Activated T-helper 1 cell treated with Interleukin-2 at 50 U/mL for 16 hours (primary cell): Measurements from ENCODE around the gene NOTUM.
"Not testable (repeated sequence)": the region's sequence is repeated elsewhere in the genome, so short reads cannot be mapped to it uniquely, and the experiment has no call there.

Source experiments
- DNase-seq: peaks from one replicate; pipeline ENCODE4 v3.0.0-alpha.2; 2020; ENCODE audit warnings: low read depth

Gene NOTUM

DNA sequence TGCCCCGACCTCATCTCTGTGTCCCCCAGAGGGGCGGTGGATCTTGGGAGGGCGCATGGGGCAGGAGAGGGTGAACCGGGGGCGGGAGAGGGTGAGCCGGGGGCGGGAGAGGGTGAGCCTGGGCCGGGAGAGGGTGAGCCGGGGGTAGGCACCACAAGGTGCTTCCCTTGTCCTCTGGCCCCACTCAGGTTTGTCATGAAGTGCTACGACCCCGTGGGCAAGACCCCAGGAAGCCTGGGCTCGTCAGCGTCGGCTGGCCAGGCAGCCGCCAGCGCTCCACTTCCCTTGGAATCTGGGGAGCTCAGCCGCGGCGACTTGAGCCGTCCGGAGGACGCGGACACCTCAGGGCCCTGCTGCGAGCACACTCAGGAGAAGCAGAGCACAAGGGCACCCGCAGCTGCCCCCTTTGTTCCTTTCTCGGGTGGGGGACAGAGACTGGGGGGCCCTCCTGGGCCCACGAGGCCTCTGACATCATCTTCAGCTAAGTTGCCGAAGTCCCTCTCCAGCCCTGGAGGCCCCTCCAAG is 35.3 kb upstream of the NOTUM start:
- DNase-seq, result no peak

DNA sequence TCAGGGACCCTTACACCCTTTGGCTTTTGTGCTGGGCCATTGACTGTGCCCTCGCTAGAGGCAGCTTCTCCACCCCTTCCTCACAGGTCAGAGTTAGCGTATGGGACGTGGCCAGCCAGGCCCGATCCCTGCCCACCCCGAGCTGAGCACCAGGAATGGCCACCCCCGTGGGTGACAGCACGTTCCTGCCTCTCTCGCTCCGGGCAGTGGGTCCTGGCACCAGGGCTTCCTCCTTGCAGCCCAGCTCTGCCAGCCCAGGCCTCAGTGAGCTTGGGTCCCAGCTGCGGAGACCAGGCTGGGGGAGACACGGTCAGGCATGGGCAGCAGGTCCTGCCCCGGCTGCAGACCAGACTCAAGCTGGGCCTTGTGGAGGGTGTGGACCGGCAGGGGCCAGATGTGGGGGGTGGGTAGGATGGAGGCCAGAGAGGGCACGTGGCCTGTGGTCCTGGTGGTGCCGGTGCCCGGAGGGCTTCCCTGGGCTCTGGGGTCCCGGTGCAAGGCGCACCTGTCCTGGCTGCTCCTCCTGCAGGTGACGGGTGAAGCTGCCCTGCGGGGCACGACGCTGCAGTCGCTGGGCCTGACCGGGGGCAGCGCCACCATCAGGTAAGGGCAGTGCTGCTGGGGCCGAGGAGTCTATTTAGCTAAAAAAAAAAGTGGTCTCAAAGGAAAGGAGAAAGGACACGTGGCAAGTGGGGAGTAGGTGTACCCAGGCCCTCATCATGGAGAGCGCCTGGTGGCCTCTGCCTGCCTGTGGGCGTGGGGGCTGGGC is 34.7 kb upstream of the NOTUM start:
- no peak for DNase-seq

DNA sequence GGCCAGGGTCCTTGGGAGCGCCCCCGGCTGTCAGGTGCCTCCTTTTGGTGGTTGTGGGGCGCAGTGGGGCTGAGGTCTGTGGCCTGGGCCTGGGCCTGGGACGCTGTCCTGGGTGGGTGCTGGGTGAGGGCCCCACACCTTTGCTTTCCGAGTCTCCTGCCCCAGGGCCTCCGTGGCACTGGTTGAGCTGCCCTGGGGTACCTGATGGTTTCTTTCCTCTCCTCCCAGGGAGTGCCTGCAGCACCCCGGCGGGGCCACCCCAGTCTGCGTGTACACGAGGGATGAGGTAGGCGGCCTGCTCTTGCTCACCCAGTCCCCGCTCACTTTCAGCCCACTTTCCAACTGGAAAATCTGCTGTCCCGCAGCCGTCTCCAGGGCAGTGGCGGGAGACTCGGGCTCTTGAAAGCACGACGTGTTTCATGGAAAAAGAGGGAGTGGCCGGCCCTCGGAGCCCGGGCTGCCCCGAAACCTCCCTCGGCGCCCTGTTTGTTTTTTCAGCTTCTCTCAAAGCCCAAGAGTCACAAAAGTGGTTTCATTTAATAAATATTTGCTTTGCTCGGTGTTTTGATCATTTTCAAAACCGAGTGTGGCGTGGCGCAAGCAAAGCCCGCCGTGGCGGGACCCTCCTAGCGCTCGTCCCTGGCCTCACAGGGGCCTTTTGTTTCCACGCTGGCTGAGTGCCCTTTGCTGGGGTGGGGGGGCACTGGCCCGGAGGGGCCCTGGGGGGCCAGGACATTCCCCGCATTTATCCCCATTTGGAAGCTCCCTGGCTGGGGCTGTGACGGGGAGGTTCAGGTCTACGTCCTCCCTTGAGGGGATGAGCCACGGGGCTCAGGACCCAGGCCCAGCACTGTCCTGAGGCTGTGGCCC is 33.8 kb upstream of the NOTUM start:
- no peak for DNase-seq

DNA sequence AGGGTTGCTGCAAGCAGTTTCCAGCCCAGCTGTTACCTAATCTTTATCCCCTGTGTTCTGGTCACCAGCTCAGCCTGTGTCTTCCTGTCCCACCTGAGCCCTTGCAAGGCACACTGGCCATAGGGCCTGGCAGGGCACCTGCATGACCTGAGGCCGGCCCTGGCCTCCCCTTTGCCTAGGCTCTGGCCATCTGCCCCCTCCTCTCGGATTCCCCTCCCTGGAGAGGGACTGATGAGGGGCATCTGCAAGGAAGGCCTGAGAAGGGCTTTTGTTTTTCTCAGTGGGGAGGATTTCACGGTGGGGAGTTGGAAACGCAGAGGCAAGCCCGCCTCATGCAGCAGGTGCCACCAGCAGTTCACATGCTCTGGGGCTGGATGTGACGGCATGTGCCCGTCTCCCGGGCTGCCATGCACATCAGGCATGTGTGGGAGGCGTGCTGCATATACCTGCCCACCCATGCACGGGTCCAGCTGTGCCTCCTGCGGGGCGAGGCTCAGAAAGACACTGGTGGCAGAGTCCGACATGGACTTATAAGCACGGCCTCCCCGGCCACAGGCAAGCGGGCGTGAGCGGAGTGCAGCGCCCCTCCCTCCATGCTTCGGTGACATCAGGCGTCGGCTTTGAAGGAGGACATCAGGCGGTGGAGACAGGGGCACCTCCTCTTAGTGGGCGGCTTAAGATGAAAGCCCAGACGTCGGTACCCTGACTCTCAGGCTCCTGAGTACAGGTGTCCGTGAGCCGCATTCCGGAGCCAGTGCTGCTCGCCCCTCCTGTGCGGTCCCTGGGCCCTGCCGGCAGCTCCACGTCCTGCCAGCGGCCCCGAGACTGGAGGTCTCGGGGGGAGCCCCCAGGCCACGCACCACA is 33.0 kb upstream of the NOTUM start:
- no peak for DNase-seq

DNA sequence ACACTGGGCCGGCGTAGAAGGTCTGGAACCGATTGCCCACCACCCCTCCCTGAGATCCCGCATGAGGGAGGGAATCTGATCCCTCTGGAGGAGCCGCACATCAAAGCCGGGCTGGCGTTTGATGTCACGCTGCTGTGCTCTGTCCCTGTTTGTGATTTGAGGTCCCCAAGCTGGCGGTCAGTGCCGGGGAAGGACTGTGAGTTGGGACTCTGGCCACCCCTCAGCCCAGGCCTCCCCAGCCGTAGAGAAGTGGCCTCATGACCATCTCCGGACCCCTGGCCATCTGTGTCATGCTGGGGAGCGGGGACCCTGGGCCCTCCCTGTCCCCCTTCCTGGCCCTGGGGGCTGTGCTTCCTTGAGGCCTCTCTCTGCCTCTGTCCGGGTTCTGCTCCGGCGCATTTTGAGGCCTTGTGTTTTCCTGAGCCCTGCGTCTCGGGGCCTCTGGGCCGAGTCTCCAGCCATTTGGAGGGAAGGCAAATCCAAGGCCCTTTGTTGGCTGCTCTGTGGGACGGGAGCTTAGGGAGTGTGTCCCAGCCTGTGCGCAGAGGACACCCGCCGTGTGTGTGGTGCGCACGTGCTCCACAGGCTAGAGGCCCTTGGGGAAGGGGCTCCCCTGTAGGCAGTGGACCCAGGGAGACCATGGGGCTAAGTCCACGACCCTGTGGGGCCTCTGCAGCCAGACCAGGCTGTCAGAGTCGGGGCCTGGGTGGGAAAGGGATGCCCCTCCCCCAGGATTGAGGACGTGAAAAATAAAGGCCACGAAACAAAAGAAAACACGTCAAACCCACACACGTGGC is 31.5 kb upstream of the NOTUM start:
- no peak for DNase-seq

DNA sequence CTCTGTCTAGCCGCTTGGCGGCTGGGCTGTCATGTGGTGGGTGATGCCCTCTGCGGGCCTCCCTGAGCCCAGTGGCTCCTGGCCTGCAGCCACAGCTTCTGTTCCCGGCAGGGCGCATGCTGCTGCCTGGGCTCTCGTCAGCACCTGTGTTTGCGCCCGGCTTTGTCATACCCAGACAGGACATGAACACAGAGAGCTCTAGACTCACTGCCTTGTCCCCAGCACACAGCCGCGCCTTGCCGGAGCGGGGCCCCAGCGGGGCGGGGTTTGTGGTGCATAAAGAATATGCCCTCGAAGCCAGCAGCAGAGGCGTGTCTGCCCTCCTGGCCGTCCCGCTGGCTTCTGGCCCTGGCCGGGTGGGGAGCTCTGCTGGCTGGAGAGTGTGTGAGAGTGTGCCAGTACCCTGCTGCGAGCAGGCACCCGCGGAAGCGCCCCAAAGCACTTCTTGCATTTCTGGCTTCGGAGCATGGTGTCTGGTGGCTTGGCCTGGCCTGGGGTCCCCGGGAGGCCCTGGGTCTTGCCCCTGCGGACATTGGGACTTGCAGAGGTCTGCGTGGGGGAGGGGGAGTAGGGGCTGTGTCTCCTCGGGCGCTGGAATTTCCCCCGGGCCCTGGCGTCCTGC is 30.8 kb upstream of the NOTUM start:
- DNase-seq, result no peak

DNA sequence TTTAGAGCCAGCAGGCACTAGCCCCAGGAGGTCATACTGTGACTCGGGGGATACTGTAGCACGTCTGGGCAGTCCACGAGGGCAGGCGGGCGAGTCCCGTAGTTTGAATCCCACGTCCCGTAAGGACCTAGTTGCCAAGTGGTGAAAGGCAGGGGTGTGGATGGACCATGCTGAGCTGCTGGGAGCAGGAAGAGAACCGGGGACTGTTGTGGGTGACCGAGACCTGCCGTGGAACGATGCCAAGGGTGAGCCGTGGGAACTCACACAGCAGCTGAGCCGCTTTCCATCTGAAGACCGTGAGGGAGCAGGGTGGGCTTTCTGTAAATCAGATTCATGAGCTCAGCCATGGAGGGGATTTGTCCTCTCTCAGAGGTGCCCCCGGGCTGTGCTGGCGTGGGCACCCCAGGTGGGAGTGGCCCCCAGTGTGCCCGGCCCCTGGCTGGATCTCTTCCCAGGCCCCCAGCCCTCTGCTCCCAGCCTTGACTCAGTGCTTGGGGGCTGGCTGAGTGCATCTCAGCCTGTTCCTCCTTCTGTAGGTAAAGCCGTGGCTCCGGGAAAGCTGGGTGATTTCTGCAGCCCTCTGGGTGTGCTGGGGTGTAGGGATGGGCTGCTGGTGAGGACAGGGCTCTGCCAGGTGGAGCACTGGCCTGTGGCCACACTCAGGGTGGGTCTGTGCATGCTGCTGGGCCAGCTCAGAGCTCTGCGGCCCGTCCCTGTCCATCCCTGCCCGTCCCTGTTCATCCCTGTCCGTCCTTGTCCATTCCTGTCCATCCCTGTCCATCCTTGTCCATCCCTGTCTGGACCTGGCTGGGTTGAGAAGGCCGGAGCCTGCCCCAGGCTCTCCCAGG is 30.1 kb upstream of the NOTUM start:
- no peak for DNase-seq

DNA sequence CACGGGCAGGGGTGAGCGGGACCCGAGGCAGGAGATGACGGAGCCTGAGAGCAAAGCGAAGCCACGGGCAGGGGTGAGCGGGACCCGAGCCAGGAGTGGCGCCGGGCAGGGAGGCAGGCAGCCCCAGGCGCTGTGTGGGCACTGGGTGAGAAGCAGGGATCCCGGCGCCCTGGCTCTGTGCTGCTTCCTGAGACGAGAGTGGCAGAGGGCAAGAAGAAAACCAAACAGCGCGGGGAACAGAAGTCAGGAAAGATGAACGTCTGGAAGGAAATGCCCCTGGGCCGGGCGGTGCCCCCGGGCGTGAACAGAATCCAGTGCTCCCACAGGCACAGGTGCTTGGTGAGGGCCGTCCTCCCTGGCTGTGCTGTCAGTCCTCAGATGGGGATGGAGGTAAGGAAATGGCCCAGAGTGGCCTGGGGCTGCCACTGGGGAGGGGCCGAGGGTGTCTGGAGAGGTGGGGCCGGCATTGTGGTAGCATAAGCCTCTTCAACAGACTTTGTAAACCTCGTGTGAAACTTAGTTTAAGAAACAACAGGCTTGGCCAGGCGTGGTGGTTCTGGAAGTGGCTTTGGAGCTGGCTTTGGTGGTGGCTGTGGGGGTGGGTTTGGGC is 26.3 kb upstream of the NOTUM start:
- DNase-seq, result no peak

DNA sequence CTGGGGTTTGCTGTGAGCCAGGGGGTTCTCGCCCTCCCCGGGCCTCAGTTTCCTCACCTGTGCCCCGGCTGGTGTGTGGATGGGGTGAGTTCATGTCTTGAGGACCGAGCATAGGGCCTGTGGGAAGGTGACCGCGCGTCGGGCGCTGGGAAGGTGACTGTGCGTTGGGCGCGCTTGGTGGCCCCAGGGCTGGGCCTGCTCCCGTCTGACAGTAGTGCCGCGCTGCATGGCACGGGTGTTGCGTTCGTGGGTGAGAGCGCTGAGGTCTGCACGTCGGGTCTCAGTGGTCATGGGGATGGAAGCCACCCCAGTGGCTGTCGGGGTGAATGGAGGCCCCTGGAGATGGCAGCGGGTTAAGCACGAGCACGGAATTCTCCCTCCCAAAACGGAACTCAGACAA is 25.6 kb upstream of the NOTUM start:
- DNase-seq, result no peak

DNA sequence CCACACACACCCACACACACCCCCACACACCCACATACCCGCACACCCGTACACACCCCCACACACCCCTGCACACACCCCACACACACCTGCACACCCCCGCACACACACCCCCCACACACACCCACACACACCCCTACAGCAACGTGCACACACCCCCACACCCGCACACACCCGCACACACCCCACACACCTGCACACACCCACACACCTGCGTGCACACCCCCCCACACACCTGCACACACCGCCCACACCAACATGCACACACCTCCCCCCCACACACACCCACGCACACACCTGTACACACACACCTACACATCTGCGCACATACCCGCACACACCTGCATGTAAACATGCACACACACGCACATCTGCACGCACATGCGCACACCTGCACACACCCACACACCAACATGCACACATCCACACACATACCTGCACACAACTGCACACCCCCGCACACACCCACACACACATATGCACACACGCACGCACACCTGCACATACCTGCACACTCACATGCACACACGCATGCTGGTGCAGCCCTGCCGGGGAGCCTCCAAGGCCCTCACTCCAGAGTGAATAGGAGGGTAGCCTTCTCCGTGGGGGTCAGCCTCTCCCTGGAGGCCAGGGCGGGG is 23.9 kb upstream of the NOTUM start:
- no peak for DNase-seq

DNA sequence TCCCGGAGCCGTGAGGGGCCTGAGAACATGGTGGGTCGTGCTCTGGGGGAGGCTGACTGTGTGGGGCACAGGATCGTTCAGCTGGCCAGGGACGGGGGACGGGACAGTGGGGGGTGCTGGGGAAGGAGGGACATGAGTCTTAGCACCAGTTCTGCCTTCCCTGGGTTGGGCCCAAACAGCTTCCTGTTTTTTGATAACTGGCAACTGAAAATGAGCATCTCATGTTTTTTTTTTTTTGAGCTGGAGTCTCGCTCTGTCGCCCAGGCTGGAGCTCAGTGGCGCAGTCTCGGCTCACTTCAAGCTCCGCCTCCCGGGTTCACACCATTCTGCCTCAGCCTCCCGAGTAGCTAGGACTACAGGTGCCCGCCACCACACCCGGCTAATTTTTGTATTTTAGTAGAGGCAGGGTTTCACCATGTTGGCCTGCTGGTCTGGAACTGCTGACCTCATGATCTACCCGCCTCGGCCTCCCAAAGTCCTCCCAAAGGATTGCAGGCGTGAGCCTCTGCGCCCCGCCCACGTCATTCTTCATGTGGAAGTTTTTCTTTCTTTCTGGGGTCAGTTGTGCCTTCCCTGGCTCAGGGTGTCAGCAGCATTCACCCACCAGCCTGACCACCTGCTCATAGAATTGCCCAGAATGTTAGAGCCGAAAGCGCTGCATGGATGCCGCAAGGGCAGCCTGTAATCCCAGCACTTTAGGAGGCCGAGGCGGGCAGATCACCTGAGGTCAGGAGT is 22.8 kb upstream of the NOTUM start:
- no peak for DNase-seq

DNA sequence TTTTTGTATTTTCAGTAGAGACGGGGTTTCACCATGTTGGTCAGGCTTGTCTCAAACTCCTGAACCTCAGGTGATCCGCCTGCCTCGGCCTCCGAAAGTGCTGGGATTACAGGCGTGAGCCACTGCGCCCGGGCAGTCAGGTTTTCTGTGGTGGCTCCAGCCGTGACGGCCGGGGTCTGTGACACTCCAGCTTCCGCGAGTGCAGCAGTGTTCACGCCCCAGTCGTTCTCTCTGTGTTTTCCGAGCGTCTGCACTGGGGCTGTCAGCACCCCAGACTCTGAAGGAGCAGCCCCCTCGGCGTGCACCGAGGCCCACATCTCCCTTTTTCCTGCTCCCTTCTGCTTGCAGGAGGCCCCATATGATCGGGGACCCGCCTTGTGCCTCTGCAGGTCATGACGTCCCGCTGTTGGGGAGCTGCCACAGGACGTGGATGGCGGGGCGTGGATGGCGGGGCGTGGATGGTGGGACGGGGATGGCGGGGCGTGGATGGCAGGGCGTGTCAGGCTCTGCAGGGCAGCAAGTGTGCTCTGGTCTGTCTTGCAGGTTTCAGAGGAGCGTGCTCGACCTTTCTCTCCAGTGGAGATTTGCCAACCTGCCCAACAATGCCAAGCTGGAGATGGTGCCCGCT is 22.1 kb upstream of the NOTUM start:
- DNase-seq, result no peak

DNA sequence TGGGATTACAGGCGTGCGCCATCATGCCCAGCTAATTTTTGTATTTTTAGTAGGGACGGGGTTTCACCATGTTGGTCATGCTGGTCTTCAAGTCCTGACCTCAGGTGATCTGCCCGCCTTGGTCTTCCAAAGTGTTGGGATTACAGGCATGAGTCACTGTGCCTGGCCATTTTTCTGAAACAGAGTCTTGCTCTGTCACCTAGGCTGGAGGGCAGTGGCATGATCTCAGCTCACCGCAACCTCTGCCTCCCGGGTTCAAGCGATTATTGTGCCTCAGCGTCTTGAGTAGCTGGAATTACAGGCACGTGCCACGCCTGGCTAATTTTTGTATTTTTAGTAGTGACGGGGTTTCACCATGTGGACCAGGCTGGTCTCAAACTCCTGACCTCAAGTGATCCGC is 20.5 kb upstream of the NOTUM start:
- DNase-seq, result not testable (repeated sequence)

DNA sequence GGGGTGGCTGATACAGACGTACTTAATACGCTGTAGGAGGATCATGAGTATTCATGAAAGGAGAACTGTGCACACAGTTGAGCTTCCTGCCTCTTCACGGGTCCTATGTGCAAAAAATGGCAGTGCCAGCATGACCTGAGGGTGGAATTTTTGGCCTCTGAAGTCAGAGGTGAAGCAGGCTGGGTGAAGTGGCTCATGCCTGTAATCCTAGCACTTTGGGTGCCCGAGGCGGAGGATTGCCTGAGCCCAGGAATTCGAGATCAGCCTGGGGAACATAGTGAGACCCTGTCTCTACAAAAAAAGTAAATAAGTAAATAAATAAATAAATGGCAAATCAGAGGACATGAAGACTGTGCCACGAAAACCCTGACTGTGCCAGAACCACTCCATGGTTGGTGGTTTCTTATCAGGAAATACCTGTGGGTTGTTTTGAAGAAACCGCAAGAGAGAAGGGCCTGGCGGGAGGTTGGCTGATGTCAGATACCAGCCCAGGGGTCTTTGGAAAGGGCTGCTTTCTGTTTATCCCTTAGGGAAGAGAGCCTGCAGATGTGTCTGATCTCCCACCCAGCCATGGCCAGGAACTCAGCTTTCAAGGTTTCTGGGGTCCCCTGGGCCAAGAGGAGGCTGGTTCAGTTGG is 19.8 kb upstream of the NOTUM start:
- DNase-seq, result no peak

DNA sequence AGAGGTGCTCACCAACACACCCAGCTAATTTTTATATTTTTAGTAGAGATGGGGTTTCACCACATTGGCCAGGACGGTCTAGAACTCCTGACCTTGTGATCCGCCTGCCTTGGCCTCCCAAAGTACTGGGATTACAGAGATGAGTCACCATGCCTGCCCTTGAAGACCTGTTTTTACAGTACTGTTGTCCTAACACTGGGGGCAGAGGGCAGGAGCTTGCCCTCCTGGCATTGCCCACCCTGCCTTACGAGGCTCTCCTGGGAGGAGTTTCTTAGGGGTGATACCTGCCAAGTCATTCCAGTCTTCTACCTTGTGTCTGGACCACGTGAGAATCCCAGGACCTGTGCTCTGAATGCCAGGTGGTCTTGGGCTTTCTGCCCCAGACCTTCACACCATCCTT is 19.1 kb upstream of the NOTUM start:
- DNase-seq, result no peak

DNA sequence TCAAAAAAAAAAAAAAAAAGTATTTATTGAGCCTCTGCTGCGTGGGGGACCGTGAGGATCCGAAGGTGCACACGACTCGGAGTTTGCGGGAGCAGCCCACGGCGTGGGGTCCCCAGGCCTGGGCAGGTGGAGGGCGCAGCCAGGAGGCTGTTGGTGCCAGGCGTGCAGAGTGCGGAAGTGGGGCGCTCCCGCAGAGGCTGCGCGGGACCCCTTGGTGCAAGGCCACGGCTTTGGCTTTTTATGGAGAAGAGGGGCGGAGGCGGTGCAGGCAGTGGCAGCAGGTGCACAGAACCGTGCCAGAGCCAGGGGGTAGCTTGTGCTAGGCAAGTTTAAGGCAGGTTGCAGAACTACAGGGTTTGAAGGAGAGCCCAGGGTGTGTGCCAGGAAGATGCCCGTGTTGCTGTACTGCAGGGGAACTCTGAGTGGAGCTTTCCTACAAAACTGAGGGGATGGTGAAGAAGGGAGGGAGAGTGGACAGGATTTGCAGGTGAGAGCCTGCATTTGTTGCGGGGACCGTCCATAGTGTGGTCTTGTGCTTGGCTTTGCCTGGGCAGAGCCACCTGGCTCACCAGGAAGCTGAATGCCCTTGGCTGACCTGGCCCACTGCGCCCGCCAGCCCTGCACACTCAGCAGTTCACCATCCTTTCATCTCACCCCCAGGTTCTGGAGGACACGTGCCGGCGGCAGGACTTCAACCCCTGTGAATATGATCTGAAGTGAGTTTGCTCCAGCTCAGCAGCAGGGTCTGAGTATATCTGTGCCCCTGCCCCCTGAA is 17.7 kb upstream of the NOTUM start:
- DNase-seq, result no peak
